ENCODE results near the gene INCA1. TPM values are rescaled to one million over a fixed set of nuclear protein-coding genes. Genes with fewer than 3 reads are reported as not detected.

The INCA1 gene
- total and polyA plus RNA-seq, 2 of the 13 experiments (the other 11 are each of a cell fraction or from before 2014, with no cell fraction given) = 0.93 to 2.6 TPM

GRCh38 chr17:5024604-5025003 is 27.3 kb upstream of the INCA1 start:
- no peak overlapping the region for H3K9ac ChIP-seq (ENCODE audit: insufficient read depth, low read depth, low read length)
- no TSS peak for BruUV-seq (replicated peaks)
- DNase-seq (ENCODE audit: low spot score) (no peak), FAIRE-seq (no peak), ATAC-seq (no peak)
- H2AFZ ChIP-seq (ENCODE audit: low read length) = no peak overlapping the region
- TF ChIP-seq ZNF552 (CRISPR knock-in tag; IDR thresholded peaks at IDR 0.05; ENCODE audit: borderline replicate concordance) (no peak), KMT2B (CRISPR knock-in tag; IDR thresholded peaks at IDR 0.05) (no peak), ZNF639 (CRISPR knock-in tag; conservative IDR thresholded peaks at IDR 0.05) (no peak), ZFP36L2 (CRISPR knock-in tag; IDR thresholded peaks at IDR 0.05) (no peak), MZF1 (CRISPR knock-in tag; IDR thresholded peaks at IDR 0.05; ENCODE audit: borderline replicate concordance) (no peak), ZNF207 (IDR thresholded peaks at IDR 0.05; ENCODE audit: borderline replicate concordance) (no peak), SSRP1 (CRISPR knock-in tag; IDR thresholded peaks at IDR 0.05) (no peak), ZNF644 (CRISPR knock-in tag; IDR thresholded peaks at IDR 0.05; ENCODE audit: low read depth) (no peak)
- TF ChIP-seq, protein P1, sequence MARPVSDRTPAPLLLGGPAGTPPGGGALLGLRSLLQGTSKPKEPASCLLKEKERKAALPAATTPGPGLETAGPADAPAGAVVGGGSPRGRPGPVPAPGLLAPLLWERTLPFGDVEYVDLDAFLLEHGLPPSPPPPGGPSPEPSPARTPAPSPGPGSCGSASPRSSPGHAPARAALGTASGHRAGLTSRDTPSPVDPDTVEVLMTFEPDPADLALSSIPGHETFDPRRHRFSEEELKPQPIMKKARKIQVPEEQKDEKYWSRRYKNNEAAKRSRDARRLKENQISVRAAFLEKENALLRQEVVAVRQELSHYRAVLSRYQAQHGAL (CRISPR knock-in tag; IDR thresholded peaks at IDR 0.05; ENCODE audit: not compliant biosample characterization) = no peak
- TF ChIP-seq, protein P2, sequence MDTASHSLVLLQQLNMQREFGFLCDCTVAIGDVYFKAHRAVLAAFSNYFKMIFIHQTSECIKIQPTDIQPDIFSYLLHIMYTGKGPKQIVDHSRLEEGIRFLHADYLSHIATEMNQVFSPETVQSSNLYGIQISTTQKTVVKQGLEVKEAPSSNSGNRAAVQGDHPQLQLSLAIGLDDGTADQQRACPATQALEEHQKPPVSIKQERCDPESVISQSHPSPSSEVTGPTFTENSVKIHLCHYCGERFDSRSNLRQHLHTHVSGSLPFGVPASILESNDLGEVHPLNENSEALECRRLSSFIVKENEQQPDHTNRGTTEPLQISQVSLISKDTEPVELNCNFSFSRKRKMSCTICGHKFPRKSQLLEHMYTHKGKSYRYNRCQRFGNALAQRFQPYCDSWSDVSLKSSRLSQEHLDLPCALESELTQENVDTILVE (CRISPR knock-in tag; IDR thresholded peaks at IDR 0.05) = no peak
- no peaks in the 10 kb centered on the region for H4K20me1 ChIP-seq (ENCODE audit: insufficient read depth, low read length)
- 96% methylated on average over 4 of the region's 4 CpGs for WGBS (ENCODE audit: low lambda C conversion rate)
- ChIA-PET CTCF (ENCODE audit: low intra/inter-chr PET ratio, low total read pairs) (no interaction called here), POLR2A (interaction anchor here (0.7 to 1.0 kb wide), 2 partner anchors 11 to 57 kb away, joined by 3 read pairs; partner anchors contain the start of gene SLC52A1)
- H3K27ac ChIP-seq (ENCODE audit: extremely low read length, insufficient read depth, low read length) = no peak overlapping the region
- H3K79me2 ChIP-seq (ENCODE audit: insufficient read depth, low read length) = no peaks in the 10 kb centered on the region
- in situ Hi-C loops (cut with HindIII; ENCODE audit: extremely low pct_ligation_motif_present, low pct_unique_long_range_greater_than_20kb) = no loop called here
- no peaks in the 10 kb centered on the region for H3K9me3 ChIP-seq (ENCODE audit: low read length)
- H3K4me3 ChIP-seq (replicated peaks in 1 of 3; ENCODE audit: insufficient read depth in 1 of 3, low read depth in 2 of 3, low read length in 3 of 3) = no peak overlapping the region
- no peaks in the 10 kb centered on the region for H3K4me1 ChIP-seq (ENCODE audit: insufficient read depth, low read length)
- intact Hi-C loops (cut with micrococcal nuclease; ENCODE audit: unreplicated experiment) = no loop called here
- no peaks in the 10 kb centered on the region for H3K27me3 ChIP-seq (ENCODE audit: control insufficient read depth in 1 of 2, insufficient read depth in 2 of 2, low read length in 2 of 2)
- peaks cover 15 to 37% of the 10 kb centered on the region in 2 experiments for H3K36me3 ChIP-seq (replicated peaks in 1 of 2; ENCODE audit: control insufficient read depth in 1 of 2, insufficient read depth in 2 of 2, low read length in 2 of 2)
- no peak overlapping the region for H3K4me2 ChIP-seq (ENCODE audit: low read depth, low read length)

Data from HepG2 (cell line).